CMK (cell line): ENCODE data around the gene MYO16.

Experiments used
- DNase-seq: peaks from one replicate; pipeline ENCODE4 v3.0.0-alpha.2; 2010; ENCODE audit warnings: low read depth

The MYO16 gene

DNA sequence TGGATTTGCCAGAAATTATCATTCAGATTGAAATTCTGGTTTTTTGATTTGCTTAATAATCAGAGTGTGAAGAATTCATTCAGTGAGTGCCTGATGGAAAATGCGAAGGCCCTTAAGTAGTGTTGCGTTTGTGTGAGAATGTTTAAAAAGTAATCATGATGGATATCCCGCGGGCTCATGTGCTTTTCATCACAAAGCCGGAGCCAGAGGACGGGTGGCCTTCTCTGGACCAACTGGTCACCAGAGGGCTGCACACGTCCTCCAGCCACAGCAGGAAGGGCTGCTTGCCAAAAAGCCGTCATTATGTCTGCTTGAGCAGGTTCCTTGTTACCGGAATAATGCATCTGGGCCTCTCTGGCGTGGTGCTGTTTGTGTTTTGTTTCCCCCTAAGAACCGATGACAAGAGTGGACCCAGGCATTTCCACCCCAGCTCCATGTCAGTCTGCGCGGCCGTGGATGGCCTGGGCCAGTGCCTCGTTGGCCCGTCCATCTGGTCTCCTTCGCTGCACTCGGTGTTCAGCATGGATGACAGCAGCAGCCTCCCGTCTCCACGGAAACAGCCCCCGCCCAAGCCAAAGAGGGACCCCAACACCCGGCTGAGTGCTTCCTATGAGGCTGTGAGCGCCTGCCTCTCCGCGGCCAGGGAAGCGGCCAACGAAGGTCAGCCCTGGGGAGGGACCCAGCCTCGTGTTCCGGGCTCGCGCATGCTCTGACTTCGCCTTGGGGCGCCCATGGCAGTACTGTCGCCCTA, 497.7 kb downstream of the MYO16 start:
- DNase-seq = no peak

DNA sequence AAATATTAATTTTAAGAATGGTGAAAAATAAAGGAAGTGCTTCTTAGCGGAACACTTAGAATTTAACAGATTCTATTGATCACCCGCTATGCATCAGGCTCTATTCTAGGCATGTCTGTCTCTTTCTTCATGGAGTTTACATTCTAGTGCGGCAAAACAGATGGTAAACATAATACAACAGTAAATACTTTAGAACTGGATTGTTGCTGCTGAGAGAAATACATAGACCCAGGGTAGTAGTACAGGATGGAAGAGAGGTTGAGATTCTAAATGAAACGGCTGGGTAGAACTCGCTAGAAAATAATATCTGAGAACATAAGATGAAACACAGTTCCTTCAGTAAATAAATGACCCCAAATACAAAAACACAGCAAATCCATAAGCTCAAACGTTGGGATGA, 498.7 kb downstream of the MYO16 start:
- DNase-seq = no peak

DNA sequence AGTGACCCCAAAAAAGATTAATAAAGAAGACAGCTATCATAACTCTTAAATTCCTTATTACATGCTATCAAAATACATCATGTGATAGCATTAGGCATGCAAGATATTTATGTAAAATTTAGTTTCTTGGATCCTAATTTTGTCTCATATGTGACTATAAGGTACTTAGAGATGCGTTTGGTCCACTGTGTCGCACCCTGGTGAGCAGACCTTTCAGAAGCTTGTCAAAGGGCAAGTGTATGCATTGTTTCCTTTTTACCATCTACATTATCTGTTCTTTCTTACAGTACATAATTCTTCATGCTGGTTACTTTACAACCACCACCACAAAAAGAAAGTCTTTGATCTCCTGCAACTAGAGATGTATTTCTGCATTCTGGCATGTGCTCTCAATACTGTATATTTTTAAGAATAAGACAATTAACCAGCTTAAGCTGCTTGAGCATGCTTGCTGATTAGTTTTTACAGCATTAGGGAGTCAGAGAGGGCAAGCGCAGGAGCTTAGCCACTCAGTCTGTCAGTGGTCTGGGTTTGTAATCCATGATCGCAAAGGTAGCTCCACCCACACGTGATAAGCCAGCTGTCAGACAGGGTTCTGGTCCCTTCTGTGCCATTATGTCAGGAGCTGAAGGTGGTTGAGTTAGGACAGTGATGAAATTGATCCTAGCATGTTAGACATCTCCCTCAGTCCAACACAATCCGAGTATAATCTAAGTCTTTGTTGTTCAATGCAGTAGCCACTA, 500.9 kb downstream of the MYO16 start:
- DNase-seq = no peak

DNA sequence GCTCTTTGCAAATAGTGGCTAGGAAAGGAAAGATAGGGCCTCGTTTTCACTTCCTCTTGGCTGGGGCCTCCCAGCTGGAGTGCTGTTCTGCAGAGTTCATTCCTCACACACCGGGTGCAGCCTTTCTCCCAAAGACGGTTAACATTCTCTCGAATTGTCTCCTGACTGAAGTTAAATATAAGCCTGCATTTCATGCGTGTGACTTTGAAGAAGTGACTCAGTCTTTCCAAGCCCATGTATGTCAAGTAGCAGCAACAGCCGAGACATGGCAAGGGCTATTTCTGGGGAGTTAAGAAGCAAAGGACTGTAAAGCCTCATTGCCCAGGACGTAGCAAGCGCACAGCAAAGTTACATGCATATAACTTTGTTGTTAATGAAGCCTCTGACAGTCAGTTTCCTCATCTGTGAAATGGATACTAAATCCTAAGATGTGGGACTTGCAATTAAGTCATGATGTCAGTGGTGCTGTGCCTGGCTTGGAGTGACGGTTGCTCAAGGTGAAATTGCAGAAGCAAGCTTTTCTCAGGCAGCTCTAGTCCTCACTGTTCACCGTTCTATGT, 502.4 kb downstream of the MYO16 start:
- DNase-seq = peak; percentile 15

DNA sequence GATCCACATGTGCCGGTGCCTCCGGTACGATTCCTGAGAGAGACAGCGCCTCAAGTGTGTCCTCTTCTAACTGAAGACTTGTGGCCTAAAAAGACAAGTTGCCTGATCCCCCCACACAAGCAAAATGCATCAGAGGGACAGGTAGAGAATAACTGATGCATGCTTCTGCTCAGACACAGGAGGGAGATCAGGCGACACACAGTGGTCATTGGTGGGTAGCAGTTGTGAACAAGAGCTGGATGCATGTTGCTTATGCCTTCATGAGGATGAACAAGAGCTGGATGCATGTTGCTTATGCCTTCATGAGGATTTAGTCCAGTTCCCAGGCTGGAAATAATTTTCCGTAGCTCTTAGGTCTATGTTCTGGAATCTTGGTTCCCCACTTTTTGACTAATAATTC, 505.6 kb downstream of the MYO16 start:
- no peak for DNase-seq

DNA sequence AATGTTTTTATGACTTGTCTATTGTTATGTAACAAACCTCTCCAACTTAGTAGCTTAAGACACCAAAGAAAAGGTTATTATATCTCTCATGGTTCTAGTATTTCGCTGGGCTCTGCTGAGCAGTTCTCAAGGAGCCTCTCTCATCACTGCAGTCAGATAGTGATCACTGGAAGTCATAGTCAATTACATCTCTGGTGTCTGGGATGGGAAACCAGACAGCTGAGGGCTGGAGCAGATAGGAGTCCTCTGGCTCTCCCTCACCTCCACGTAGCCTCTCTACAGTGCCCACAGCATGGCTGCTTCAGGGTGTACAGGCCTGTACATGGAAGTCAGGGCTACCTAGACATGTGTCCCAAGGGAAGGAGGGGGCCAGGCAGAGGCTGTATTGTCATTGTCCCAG, 507.5 kb downstream of the MYO16 start:
- no peak for DNase-seq

DNA sequence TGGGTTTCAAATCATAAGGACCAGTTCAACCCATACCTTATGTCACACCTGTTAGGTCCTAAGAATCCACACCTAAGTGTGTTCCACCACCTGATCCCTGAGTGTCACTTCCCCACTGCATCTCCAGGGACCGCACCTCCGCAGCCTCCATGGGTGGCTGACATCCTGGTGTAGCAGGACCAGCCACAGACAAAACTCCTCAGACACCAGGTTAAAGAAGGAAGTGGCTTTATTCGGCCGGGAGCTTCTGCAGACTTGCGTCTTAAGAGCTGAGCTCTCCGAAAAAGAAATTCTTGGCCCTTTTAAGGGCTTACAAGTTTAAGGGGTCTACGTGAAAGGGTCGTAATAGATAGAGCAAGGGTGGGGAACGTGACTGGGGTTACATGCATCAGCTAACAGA, 509.9 kb downstream of the MYO16 start:
- no peak for DNase-seq

DNA sequence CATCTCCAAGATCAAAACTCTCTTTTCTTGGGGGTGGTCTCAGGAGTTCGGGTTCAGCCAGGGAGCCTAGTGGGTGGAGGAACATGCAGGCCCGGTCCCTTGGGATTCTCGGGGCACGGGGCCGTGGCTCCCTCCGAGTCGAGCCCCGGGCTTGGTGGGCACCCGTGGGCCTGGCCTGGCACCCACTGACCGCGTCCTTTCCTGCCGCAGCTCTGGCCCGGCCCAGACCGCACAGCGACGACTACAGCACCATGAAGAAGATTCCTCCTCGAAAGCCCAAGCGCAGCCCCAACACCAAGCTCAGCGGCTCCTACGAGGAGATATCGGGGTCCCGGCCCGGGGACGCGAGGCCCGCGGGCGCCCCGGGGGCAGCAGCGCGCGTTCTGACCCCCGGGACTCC, 510.6 kb downstream of the MYO16 start:
- DNase-seq = no peak

DNA sequence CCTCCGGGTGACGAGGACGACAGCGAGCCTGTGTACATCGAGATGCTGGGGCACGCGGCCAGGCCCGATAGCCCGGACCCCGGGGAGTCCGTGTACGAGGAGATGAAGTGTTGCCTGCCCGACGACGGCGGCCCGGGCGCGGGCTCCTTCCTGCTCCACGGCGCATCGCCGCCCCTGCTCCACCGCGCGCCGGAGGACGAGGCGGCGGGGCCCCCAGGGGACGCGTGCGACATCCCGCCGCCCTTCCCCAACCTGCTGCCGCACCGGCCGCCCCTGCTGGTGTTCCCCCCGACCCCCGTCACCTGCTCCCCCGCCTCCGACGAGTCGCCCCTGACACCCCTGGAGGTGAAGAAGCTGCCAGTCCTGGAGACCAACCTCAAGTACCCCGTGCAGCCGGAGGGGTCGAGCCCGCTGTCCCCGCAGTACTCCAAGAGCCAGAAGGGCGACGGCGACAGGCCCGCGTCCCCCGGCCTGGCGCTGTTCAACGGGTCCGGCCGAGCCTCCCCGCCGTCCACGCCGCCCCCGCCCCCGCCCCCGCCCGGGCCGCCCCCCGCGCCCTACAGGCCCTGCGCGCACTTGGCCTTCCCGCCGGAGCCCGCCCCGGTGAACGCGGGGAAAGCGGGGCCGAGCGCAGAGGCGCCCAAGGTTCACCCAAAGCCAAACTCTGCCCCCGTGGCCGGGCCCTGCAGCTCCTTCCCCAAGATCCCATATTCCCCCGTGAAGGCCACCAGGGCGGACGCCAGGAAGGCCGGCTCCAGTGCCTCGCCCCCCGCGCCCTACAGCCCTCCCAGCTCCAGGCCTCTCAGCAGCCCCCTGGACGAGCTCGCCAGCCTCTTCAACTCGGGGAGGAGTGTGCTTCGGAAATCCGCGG, 511.3 kb downstream of the MYO16 start:
- no peak for DNase-seq

DNA sequence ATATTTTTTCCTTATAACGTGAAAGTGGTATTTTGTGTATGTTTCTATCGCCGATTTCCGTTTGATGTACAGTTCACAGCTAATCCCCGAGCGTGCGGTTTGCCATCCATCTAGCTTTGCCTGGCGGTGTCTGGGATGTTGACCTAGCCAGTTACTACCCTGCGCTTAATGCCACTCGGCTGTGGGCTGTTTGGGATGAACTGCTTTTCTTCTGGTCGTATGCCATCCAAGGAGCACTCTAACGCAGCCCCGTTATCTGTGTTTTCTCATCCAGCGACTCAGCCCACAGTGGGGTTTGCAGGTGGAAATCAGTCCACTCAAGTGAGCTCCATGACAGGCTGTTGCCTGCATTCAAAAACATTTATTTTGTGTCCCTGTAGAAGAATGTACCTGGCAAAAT, 512.3 kb downstream of the MYO16 start:
- DNase-seq = no peak

DNA sequence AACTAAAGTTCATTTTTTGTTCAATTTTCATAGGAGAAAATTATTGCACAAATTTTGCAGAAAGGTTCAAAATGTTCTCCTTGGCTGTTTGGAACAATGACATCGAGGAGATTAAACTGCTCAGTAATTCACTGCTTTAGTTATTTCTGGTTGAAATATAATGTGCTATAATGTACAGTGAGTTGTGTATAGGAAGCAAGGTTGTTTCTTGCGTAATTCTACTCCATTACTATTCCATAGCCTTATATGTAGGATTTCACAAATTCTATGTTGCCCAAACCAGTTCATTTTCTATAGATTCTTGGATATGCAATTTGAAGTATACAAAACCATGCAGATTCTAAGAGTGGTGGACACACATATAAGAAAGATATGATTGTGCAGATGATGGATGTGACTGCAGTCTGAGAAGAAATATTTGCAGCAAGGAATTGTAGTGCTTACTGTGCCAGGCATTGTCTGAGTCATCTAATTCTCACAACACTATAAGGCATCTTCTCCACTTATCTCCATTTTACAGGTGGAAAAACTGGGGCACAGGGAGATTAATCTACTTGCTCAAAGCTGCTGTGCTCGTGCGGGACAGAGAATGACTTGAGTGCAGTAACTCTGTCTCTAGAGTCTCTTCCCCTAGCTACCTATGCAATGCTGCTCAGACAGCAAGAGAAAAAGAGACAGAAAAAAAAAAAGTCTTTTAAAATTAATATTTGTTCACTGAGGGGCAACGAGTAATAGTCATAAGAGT, 515.5 kb downstream of the MYO16 start:
- no peak for DNase-seq

DNA sequence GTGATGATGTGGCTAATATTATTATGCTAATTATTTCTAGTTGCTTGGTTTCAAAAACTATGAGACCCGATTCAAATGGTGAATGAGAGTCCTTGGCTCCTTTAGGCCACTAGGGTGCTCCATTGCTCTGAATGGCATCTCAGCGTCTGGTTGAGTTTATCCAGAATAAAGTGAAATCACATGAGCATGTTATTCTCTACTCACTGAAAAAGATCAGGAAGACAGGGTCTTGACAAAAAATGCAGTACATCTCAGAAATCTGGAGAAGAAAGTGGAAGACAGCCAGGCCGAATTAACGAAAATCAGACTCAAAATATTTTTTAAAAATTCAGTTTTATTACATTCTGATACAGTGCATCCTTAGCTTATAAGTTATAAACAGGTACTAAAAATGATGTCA, 516.2 kb downstream of the MYO16 start:
- no peak for DNase-seq

DNA sequence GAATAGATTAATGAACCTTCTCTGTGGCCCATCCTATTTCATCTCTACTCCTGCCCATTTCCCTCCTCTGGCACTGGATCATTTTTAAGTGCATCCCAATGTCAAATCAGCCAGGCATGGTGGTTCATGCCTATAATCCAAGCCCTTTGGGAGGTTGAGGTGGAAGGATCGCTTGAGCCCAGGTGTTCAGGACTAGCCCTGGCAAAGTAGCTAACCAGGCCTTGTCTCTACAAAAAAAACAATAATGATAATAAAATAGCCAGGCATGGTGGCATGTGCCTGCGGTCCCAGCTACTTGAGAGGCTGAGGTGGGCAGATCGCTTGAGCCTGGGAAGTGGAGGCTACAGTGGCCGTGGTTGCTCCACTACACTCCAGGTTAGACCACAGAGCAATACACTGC, 517.0 kb downstream of the MYO16 start:
- no peak for DNase-seq

DNA sequence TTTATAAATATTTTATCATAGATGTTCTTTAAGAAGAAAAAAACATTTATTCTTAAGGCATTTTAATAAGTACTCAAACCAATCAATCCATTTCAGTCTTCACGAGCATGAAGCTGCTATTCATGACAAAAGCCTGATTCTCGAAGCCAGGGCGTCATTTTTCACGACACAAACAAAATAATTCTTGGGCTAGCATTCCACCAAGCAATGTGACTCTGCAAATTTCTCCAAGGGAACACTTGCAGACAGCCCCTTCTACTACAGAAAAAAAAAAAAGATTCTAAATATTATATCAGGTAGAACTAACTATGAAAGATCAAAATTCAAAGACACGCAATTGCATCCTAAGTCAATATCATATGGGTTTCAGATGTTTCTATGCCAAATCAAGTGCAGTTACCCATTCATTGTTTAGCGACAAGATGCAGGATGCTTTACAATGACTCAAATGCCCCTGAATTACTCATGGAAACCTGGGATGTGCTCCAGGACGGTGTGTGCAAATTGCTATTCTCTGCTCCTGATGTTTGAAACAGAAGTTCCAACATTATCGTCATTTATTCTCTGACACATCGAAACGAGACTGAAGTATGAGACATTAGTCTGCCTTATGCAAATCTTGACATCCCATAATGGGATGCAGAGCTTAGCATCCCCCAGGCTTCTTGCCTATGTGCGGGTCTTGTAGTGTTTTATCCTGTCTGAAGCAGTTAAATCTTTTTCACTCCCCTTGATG, 517.7 kb downstream of the MYO16 start:
- no peak for DNase-seq

DNA sequence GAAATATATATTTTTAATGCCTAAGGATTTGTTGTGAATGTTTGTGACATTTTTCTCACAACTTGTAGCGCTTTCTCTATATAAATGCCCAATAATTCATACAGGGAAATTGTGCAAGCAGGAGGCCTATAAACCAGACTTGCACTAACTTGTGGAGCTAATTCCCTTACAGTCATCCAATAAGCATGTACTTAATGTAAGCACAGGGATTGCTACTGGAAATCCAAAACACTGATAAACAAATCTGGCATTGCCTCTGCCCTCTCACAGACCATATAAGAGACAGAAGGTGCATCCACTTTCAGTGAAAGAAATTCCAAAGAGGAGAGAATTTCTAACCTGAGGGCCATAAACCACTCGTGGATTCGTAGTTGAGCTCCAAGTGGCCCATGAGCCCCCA, 518.8 kb downstream of the MYO16 start:
- no peak for DNase-seq

DNA sequence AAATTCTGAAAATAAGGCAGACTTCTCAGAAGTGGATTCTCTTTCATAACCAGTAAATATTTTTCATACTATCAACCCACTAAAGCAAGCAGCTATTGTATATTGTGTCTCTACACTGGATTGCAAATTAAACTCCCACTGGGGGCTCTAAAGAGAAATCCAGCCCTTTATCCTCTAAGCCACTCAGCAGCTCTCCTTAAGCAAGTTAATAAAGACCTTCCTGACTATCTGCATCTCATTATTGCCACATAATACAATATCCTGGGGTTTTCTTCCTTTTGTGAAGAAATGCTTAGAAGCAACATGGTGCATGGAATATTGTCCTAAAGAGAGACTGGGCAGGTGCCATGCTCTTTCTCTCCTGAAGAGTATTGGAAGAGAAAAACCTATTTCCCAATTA, 521.3 kb downstream of the MYO16 start:
- no peak for DNase-seq

DNA sequence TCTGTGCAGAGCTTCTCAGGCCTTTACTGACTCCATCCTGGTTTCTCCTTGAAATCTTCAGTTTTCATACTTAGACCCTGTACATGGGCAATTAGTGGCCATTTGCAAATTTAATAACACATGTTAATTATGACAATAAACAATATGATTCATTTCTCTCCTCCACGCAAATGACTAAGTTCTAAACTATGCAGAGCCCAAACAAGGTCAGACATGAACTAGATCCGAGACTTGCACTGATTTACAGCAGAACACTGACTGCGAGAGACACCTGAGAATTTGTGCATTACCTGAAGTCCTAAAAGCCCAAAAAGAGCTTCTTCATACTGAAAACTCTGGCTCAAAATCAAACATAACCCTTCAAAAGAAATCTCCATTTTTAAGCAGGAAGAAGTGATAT, 521.8 kb downstream of the MYO16 start:
- DNase-seq = no peak

DNA sequence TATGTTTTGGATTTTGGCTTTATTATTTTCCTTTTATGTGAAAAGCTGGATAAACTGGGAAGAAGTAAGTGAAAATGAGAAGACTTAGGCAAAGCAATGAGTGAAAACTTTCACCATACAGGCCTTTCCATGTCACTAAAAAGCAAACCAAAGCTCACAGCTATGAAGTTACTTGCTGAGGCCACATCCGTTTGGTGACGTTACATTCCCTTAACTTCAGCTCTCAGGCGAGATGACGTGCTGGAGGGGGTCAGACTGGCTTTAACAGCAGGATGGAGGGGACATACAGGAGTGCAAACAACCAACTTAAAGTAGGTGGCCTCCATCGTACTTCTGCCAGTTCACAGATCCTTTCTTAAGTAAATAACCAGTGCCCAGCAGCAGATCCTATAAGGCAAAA, 522.3 kb downstream of the MYO16 start:
- DNase-seq = no peak

DNA sequence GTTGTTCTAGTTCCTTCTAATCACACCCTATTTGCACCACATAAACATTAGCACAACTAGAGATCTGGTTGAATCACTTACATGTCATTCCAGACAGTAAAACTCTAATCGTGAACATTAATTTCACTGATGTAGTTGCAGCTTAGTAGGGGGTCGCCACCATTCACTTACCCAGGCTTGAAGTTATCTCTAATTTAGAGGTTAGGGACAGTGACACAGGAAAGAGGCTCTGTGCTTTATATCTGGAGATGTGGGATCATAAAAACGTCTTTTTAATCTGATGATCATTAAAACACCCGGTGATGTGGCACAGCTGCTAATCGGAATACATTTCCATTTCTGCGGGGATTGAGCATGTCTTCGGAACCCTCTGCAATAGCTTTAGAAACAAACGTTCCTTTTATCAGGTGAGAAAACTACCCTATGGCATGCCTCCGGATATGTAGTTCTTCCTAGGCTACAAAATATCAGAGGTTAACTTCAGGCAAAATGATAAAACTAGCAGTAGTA, 523.0 kb downstream of the MYO16 start:
- no peak for DNase-seq

DNA sequence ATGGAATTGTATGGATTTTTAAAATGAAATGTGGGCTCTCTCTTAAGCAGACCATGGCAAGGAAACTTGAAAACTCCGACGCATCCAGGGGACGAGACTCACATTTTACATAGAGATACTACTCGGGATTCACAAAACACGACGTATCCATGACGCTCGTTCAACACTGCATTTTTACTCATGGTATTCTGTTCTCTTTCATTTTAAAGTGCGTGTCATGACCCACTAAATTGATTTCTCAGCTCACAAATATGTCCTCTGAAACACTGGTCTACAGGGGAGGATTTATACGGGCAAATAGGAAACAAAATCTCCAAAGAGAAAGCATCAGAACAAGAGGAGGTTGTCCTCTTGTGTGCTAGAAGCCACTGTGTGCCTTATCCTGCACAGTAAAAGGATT, 523.5 kb downstream of the MYO16 start:
- no peak for DNase-seq

DNA sequence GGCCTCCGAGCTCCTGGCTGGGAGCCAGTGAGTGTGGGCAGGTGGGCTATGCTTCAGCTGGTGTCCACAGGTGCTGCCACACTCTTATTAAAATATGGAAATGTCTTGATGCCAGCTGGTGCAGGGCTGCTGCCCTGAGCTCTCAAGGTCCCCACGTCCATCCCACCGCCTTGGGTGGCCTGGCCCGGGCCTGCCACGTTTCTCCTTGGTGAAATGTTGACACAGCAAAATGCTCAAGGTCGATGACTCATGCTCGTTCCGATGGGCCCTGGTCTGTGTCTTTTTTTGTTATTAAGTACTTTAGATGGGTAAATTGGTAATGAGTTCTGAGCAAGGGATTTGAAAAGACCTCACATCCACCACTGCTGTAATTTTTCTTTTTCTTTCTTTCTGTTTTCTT, 524.7 kb downstream of the MYO16 start:
- no peak for DNase-seq
